Right lung (tissue), 5 donors: ENCODE measurements around the gene TCTN1. TPM values are rescaled to one million over a fixed set of nuclear protein-coding genes. Genes with fewer than 3 reads are reported as not detected.
A peak's percentile ranks its signal among the peaks of the same experiment; 100 is the strongest.

Experiments
- DNase-seq, 2 donors: peaks; one replicate each; pipeline ENCODE4 v3.0.0-alpha.2; 2013
- polyA plus RNA-seq, 5 donors: library from polyadenylated mRNA; unstranded; fragments of 120-200 nt; gene quantifications; one replicate each; pipeline versions ENCODE4 v1.2.1 to v1.2.3, GENCODE V29; 2013; ENCODE audit warnings: inconsistent platforms in 1 of 5, low replicate concordance in 1 of 5; ENCODE audit not compliant: insufficient read length in 5 of 5, insufficient read depth in 1 of 5

TCTN1 gene
- polyA plus RNA-seq, 5 donors = 65.8 to 89.2 (median 76.5) TPM

DNA sequence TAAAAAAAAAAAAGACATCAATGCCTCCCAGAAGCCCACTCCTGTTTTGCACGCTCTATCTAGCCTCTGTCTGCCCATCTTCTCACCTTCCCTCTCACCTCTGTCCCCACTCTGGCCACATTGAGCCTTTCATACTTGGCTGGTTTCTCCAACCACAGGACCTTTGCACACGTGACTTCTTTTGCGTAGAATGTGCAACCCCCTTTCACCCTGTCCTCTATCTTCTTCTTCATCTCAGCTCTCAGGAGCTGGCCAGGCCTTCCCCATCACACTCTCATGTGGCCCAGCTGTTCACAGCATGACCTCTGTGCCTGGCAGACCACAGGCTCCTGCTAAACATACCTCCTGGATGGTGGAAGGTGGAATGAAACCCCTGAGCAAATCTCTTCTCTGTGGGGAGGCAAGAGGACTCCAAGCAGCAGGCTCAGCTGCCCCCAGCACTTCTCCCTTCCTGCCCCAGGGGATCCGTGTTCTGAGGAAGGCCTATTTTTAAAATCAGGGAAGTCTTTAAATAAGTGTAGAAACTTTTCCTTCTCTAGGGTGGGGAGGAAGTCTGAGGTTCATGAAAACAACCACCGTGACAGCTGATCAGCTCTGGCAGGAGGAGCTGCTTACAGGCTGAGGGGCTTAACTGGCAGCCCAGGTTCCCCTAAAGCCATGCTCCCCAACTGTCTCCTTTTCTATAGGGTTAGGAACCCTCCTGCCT lies 63.4 kb downstream of the TCTN1 start:
- DNase-seq = no peak

DNA sequence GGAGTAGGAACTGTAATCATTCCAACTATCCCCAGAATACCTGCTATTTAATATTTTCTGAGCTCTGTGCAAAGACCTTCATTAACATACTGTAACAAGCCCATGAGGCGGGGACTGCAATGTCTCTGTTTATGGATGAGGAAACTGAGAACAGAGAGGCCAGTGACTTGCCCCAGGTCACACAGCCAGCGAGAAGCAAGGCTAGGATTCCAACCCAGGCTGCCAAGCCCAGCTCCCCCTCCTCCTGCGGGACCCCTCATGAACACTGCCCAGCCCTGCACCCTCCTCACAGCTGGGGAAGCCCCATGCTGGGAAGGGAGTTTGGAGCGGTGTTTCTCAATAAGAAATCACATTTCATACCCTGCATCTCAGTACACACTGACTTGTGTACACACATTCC lies 64.1 kb downstream of the TCTN1 start:
- no peak for DNase-seq

DNA sequence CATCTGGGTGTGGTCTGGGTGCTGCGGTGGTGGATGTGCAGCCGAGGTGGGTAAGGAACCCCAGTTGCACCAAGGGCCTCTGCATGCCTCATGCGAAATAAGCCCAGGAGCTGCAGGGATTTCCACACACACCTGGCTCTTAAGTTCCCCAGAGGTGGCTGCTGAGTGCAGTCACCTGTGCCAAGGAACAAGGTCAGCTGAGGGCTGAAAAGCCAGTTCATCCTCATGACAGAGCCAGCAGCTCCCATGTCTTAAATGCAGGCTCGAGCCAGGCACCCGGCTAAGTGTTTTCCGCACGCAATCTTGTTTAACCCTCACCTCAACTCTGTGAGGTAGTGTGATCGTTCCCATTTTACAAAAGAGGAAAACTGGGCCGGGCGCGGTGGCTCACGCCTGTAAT lies 65.3 kb downstream of the TCTN1 start:
- DNase-seq = no peak

DNA sequence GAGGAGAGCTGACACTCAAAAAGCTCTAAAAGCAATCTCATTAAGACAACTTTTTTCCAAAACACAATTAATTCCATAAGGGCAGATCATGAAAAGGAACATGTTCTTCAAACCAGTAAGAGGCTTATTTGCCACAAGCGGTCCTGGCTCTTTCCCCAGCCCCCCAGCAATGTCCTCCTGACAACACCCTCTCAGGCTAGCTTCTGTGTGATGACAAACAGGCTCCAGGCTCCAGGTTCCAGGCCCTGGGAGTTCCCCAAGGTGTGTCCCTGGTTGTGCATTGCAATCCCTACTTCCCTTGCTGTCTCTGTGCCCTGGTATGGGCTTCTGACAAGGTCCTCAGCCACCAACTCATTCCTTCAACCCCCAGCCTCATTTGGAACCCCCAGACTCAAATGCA lies 66.1 kb downstream of the TCTN1 start:
- DNase-seq = no peak

DNA sequence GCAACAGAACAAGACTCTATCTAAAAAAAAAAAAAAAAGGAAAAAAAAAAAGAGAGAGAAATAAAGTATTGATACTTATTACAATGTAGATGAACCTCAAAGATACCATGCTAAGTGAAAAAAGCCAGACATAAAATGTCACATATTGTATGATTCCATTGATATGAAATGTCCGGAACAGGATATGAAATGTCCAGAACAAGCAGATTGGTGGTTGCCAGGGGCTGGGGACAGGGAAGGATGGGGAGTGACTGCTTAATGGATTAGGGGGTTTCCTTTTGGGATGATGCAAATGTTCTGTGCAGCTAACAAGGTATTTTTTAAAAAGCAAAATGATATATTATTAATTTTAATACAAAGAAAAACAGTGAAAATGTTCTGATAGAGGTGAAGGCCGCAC lies 70.0 kb downstream of the TCTN1 start:
- no peak for DNase-seq

DNA sequence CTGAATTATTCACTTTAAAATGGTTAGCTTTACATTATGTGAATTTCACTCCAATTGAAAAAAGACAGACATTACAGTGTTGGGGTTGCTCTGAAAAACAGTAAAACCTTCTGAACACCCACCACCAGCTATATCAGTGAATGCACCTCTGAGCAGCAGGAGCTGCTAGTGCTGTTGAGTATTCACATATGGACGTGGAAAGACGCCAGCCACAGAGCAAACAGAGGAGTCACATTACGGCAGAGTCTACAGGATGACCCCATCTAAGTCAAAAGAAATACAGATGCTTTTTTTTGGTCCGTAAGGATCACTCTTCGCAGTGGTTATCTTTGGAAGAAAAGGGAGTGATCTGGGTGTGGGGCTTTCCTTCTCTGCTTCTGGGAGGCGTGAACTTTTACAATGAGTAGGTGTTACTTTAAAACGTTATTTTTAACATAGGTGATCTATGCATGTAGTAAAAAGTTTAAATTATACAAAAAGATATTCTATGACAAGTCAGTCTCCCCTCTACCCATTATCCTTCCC lies 70.4 kb downstream of the TCTN1 start:
- DNase-seq = no peak

DNA sequence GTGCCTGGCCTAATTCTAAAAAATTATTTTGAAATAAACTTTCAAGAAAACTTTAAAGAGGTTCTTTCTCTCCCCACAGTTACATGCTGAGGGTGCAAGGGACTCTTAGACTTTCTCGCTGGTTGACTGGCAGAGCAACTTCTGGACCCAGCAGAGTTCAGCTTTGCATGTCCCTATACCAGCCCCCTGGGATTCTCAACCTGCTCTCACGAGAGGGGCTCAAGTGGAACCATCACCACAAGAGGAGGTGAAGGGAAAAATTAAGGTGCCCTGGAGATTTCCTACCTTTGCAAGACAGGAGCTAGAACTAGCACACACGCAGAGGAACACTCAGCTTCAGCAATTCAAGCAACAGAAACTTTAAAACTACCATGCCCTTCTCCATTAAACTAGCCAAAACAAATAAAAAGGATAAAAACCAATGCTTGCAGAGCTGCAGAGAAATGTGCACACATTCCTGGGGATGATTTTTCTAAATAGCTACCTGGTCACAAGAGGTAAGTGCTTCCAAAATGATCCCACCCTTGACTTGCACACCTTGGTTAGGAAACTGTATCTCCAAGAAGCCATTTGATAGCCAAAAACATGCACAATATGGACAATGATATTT lies 72.5 kb downstream of the TCTN1 start:
- no peak for DNase-seq

DNA sequence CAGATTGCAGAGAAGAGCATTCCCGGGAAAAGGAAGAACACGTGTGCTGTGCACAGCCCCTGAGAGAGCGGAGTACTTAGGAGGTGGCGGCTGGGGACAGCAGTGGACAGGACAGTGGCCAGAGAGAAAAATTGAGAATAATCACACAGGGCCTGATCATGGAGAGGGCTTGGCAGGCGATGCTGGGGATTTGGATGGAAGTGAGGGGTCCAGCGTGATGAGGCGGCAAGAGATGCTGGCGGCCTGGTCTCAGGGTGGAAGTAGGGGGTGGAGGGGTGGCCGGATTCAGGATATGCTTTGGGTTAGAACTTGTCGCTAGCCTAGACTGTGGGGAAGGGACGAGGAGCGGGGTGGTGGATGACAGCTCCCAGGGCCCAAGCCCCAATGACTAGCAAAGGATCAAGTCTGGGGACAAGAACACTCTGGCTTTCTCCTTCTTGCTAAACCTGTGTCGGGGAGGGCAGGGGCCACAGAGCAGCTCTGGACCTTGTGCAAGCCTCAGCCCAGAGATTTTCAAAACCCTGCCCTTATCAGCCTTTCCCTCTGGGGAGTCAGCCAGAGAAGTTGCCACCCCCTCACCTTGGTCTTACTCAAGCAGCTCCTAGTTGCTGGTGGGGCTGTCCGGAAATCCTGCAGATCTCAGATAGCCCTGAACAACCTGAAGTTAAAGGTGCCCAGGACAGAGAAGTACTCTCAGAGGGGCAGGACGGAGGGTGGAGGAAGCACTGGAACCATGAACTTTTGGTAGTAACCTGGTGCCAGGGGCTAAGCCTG lies 73.7 kb downstream of the TCTN1 start:
- DNase-seq = peak in 1 of 2 donors; percentile 43

DNA sequence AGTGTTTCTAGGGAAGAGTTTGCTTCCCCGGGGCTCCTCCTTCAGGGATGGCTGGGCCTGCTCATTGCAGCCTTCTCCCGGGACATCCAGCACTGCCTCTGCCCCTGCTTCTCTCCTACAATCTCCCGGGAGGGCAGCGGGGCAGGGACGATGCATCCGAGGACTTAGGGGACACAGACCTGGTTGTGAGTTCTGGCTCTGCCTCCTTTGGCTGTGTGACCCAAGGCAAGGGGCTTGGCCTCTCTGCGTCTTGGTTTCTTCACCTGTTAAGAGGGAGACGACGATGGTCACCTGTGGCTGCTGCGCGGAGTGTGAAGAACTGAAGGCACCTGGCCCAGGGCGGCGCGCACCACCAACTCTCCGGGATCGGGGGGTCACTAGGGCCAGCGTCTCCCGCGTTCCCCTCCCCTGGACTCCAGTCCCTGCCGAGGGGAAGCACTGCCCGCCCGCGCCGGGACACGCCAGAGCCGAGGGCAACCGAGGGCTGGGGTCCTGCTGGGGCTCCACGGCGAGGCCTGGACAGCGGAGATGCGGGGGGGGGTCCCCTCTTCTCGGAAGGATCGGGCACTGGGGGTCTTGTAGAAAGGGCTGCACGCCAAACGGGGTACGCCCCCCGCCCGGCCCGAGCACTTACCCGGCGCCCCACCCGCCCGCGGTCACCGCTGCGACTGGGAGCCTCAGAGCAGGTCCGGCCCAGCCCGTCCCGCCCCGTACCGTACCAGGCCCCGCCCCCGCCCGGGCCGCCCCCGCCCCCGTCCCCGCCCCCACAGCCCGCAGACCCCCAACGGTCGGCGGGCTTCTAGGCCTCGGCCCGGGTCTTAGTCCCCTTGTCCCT lies 74.7 kb downstream of the TCTN1 start, which contains the start of gene HVCN1:
Gene HVCN1 (minus strand): TSS at position 670 of the 835 bp plus-strand sequence. CDS start 5,870 bp downstream, outside the sequence.
- DNase-seq = no peak

DNA sequence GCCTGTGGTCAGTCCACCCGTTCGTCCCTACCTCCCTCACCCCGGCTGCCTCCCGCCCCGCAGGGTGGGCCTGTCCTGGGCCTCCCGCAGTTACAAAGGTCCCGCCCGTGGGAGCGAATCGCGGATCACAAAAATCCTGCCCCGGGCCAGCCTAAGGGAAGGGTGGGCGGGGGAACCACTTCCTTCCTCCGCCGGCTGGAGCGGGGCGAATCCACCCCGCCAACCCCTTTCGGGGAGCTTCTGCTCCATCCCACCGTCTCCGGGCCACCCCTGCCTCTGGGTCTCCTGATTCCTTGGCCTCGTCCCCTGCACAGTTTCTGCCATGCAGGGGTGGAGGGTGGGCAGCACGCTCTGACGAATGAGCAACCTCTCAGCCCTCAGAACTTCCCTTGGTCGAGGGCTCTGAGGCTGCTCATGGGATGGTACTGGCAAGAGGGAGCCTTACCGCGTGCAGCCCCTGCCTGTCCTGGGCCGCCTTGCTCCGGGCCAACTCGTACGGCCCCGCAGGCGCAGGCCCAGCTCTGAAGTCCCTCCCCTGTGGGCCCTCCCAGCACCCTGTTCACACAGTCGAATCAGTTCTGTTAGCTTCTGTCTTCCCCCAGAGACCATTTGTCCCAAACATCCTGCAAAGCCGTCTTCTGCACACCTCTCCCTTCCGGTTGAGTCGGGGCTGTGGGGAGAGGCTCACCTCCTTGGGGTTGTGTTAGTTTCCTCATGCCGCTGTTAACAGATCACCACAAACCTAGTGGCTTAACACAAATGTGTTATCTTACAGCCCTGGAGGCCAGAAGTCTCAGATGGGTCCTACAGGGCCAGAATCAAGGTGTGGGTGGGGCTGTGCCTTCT lies 75.6 kb downstream of the TCTN1 start:
- peak; percentile 55 to 73 for DNase-seq

DNA sequence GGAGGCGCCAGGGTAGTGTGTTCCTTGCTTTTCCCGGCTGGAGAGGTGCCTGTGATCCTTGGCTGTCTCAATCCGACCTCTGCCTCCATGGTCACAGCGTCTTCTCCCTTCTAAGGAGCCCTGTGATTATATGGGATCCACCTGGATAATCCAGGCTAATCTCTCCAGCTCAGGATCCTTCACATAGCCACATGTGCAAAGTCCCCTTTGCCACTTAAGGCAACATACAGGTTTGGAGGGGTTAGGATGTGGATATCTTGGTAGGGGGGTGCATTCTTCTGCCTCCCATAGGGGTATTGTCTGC lies 76.2 kb downstream of the TCTN1 start:
- DNase-seq = no peak

DNA sequence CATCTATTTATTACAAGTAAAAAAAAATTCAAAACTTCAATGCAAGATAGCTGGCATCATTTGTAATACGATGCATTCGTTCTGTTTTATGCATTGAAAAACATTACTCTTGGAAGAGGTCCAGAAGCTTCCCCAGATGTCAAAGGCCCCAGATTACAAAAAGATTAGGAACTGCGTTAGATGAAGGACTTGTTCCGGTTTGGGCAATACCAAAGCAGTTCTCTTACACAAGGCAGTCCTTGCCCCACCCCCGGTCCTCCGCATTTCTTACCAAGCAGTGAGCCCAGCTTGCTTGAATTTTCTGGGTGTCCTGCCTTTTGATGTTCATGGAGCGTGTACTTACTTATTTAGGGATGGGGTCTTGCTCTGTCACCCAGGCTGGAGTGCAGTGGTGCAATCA lies 79.8 kb downstream of the TCTN1 start:
- DNase-seq = peak in 1 of 2 donors; percentile 54

DNA sequence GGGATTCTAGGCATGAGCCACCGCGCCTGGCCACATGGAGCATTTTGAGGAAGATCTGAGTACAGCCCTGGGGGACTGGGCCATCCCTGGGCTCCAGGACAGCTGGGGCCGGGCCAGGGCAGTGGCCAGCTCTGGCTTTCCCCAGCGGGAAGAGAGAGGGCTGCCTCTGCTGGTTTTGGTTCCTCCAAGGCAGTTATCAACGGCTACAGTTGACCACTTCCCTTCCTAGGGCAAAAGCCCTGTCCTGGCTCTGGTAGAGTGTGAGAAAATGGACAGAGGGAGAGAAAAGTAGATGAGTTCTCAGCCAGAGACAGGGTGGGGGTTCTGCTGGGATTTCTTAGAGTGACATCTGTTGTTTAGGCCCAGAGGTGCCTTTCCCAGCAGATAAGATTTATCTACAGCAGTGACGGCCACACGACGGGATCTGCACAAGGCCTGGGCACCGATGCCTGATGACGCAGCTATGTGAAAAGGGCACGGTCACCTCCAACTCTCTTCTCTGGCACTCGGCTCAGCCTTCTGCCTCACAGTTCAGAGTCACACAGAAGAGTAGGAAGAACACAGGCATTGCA lies 80.5 kb downstream of the TCTN1 start:
- DNase-seq = no peak

DNA sequence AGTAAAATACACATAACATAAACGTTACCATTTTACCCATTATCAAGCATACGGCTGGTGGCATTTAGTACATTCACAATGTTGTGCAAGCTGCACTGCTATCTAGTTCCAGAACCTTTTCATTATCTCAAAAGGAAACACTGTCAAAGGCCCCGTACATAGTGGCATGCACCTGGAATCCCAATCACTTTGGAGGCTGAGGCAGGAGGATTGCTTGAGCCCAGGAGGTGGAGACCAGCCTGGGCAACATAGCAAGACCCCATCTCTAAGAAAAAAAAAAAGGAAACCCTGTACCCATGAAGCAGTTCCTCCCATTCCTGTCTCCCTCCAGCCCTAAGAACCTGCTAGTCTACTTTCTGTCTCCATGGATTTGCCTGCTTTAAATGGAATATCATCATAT lies 82.4 kb downstream of the TCTN1 start:
- DNase-seq = no peak

DNA sequence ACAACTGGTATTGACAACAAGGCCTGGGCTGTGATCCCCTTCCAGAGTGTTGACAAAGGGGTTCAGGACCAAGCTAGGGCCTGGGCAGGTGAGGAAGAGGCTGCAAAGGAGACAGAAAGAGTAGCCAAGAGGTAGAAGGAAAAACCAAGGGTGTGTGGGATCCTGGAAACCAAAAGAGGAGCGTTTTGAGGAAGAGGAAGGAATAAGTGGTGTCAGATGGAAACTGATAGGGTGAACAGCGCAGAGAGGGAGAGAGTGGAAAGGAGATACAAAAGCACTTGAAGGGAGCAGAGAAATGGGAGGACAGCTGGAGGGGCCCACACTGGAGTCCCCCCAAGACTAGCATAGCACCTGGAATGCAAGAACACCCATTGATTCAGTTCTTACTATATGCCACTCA lies 83.3 kb downstream of the TCTN1 start:
- no peak for DNase-seq

DNA sequence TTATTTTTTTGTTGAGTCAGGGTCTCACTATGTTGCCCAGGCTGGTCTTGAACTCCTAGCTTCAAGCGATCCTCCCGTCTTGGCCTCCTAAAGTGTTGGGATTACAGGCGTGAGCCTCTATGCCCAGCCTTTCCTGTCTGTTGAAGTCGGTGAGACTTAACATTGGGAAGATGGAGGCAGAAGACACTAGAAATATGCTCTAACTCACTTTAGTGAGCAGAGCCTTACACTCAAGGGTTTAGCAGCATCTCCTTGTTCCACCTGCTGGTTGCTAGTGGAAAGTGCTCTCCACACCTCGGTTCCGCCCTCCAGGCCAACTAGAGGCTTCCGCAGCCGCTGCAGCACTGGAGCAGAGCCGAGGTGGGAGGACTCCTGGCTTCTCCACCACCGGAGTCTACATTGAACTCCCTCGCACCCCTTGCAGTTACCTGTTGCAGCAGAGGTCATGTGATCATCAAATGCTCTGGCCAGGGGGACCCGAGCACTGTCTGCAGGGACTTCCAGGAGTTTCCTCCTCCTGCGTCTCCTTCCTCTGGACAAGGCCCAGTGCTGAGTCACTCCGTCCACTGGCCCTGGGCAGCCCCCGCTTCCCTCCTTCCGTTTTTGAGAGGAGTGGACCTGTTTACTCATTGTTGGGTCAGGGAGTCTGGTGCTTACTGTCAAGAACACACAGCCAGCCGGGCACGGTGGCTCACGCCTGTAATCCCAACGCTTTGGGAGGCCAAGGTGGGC lies 84.4 kb downstream of the TCTN1 start:
- peak in 1 of 2 donors; percentile 34 for DNase-seq
